Neural cell (in vitro differentiated cells): Measurements from ENCODE around the gene ITGAV.

ENCODE experiments used
- EP300 ChIP-seq: fragments of 450-650 bp; conservative IDR thresholded peaks from 2 replicates; pipeline ENCODE4 v1.6.1; 2014; ENCODE audit warnings: antibody characterized with exemption, mild to moderate bottlenecking, moderate library complexity; ENCODE audit not compliant: poor library complexity, severe bottlenecking
- EZH2 ChIP-seq: fragments of 200-600, 300-800 bp; shearing (Covaris generic), sonication (generic); IDR thresholded peaks from 2 replicates; pipeline ENCODE4 v1.6.1; 2014; ENCODE audit warnings: antibody characterized with exemption, low read length, borderline replicate concordance, mild to moderate bottlenecking; ENCODE audit not compliant: insufficient read depth, poor library complexity, severe bottlenecking
- MXI1 ChIP-seq: fragments of 450-650 bp; conservative IDR thresholded peaks from 2 replicates; pipeline ENCODE4 v1.6.1; 2014; ENCODE audit warnings: antibody characterized with exemption, mild to moderate bottlenecking; ENCODE audit not compliant: poor library complexity, severe bottlenecking
- POLR2AphosphoS5 ChIP-seq: IDR thresholded peaks from 2 replicates; pipeline ENCODE4 v1.6.1; 2012
- RAD21 ChIP-seq: fragments of 450-650 bp; conservative IDR thresholded peaks from 2 replicates; pipeline ENCODE4 v1.6.1; 2014; ENCODE audit warnings: antibody characterized with exemption, mild to moderate bottlenecking, moderate library complexity
- TF ChIP-seq, protein P1 (sequence below): fragments of 450-650 bp; IDR thresholded peaks from 2 replicates; pipeline ENCODE4 v1.5.1; 2014; ENCODE audit warnings: antibody characterized with exemption, mild to moderate bottlenecking, moderate library complexity; ENCODE audit not compliant: poor library complexity, severe bottlenecking

DNA sequence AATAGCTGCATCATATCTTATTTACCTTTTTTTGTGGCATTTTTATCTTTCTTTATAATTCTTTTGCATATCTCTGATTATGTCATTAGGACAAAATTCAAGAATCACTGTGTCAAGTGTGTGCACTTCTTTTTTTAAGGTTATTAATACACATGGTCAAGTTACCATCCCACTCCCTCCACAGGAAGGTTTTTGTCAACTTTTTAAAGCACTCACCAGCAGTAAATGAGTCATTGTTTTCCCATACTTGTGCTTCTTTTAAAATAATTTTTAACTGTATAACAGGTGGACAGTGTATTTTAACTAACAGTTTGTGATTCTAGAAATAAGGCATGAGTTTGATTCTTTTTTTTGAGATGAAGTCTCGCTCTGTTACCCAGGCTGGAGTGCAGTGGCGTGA lies 58.3 kb downstream of the ITGAV start:
- TF ChIP-seq, protein P1, sequence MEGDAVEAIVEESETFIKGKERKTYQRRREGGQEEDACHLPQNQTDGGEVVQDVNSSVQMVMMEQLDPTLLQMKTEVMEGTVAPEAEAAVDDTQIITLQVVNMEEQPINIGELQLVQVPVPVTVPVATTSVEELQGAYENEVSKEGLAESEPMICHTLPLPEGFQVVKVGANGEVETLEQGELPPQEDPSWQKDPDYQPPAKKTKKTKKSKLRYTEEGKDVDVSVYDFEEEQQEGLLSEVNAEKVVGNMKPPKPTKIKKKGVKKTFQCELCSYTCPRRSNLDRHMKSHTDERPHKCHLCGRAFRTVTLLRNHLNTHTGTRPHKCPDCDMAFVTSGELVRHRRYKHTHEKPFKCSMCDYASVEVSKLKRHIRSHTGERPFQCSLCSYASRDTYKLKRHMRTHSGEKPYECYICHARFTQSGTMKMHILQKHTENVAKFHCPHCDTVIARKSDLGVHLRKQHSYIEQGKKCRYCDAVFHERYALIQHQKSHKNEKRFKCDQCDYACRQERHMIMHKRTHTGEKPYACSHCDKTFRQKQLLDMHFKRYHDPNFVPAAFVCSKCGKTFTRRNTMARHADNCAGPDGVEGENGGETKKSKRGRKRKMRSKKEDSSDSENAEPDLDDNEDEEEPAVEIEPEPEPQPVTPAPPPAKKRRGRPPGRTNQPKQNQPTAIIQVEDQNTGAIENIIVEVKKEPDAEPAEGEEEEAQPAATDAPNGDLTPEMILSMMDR: no peak
- TF ChIP-seq EZH2 (no peak), POLR2AphosphoS5 (no peak), RAD21 (no peak), MXI1 (no peak), EP300 (no peak)
